Measurements from ENCODE around the gene ITPA. TPM values are rescaled to one million over a fixed set of nuclear protein-coding genes. Genes with fewer than 3 reads are reported as not detected.

Gene ITPA
- total RNA-seq, 5 donors from 2014 or later (not counting 1 experiment from before 2014, with no cell fraction given) = 41.6 to 67.6 (median 61.8) TPM

GRCh38 chr20:3240776-3241363 is 31.6 kb downstream of the ITPA start:
- Histone ChIP-seq H3K36me3 (ENCODE audit: control insufficient read depth in 2 of 2, extremely low read depth in 1 of 2, insufficient read depth in 1 of 2, low read length in 1 of 2) (no peaks in the 10 kb centered on the region), H3K27me3 (replicated peaks in 1 of 2; ENCODE audit: control insufficient read depth in 2 of 2, extremely low read depth in 1 of 2, insufficient read depth in 2 of 2, low read length in 1 of 2) (peaks cover 3 to 69% of the 10 kb centered on the region in 2 experiments), H3K4me3 (ENCODE audit: control insufficient read depth in 1 of 2, extremely low read depth in 1 of 2, low read length in 1 of 2) (no peak overlapping the region), H3K9me3 (no peaks in the 10 kb centered on the region), H3K4me1 (ENCODE audit: control insufficient read depth in 1 of 2, extremely low read depth in 1 of 2, insufficient read depth in 2 of 2, low read length in 2 of 2) (peaks cover 0 to 25% of the 10 kb centered on the region in 2 experiments), H3K27ac (ENCODE audit: low read length) (no peak overlapping the region)
- Mint-ChIP-seq H3K4me1 (peaks cover 7 to 13% (median 12%) of the 10 kb centered on the region in 3 donors), H3K9me3 (no peaks in the 10 kb centered on the region), H3K27me3 (peaks cover 35 to 45% of the 10 kb centered on the region in 2 donors), H3K4me3 (peak overlapping the region; percentile 48 to 95 (median 70)), H3K36me3 (no peaks in the 10 kb centered on the region), H3K27ac (no peak overlapping the region)
- ATAC-seq (replicated peaks in 1 of 4) (no peak), DNase-seq (no peak)
- ChIA-PET POLR2A (no interaction called here), CTCF (no interaction called here)
- 87% methylated on average over 13 of the region's 15 CpGs for WGBS (ENCODE audit: insufficient coverage)

- ChIA-PET POLR2A (no interaction called here), CTCF (no interaction called here)
- peaks cover 7 to 13% (median 10%) of the 10 kb centered on the region in 3 donors for H3K4me1 Mint-ChIP-seq
- H3K27me3 ChIP-seq (replicated peaks in 1 of 2; ENCODE audit: control insufficient read depth in 2 of 2, extremely low read depth in 1 of 2, insufficient read depth in 2 of 2, low read length in 1 of 2) = peaks cover 2 to 65% of the 10 kb centered on the region in 2 experiments
- peaks cover 26 to 36% of the 10 kb centered on the region in 2 donors for H3K27me3 Mint-ChIP-seq
- no peak for DNase-seq
- H3K4me3 ChIP-seq (ENCODE audit: control insufficient read depth in 1 of 2, extremely low read depth in 1 of 2, low read length in 1 of 2) = no peak overlapping the region
- H3K36me3 Mint-ChIP-seq = no peaks in the 10 kb centered on the region
- no peaks in the 10 kb centered on the region for H3K9me3 Mint-ChIP-seq
- WGBS (ENCODE audit: insufficient coverage) = 63% methylated on average over 3 of the region's 6 CpGs
- H3K27ac ChIP-seq (ENCODE audit: low read length) = no peak overlapping the region
- H3K4me1 ChIP-seq (ENCODE audit: control insufficient read depth in 1 of 2, extremely low read depth in 1 of 2, insufficient read depth in 2 of 2, low read length in 2 of 2) = peaks cover 0 to 24% of the 10 kb centered on the region in 2 experiments
- no peaks in the 10 kb centered on the region for H3K9me3 ChIP-seq
- no peaks in the 10 kb centered on the region for H3K36me3 ChIP-seq (ENCODE audit: control insufficient read depth in 2 of 2, extremely low read depth in 1 of 2, insufficient read depth in 1 of 2, low read length in 1 of 2)
- ATAC-seq (replicated peaks in 1 of 4) = no peak
- no peak overlapping the region for H3K27ac Mint-ChIP-seq
- no peak overlapping the region for H3K4me3 Mint-ChIP-seq
These were observed 32.9 kb downstream of the ITPA start for GRCh38 chr20:3242172-3242692.

- Mint-ChIP-seq H3K4me3 (no peak overlapping the region), H3K27ac (no peak overlapping the region), H3K4me1 (peaks cover 9 to 13% (median 9%) of the 10 kb centered on the region in 3 donors), H3K9me3 (no peaks in the 10 kb centered on the region), H3K27me3 (peaks cover 26 to 40% of the 10 kb centered on the region in 2 donors), H3K36me3 (no peaks in the 10 kb centered on the region)
- no peak overlapping the region for H3K4me3 ChIP-seq (ENCODE audit: control insufficient read depth in 1 of 2, extremely low read depth in 1 of 2, low read length in 1 of 2)
- H3K4me1 ChIP-seq (ENCODE audit: control insufficient read depth in 1 of 2, extremely low read depth in 1 of 2, insufficient read depth in 2 of 2, low read length in 2 of 2) = peaks cover 0 to 18% of the 10 kb centered on the region in 2 experiments
- no peaks in the 10 kb centered on the region for H3K9me3 ChIP-seq
- CTCF ChIA-PET = no interaction called here
- no peaks in the 10 kb centered on the region for H3K36me3 ChIP-seq (ENCODE audit: control insufficient read depth in 2 of 2, extremely low read depth in 1 of 2, insufficient read depth in 1 of 2, low read length in 1 of 2)
- ATAC-seq (replicated peaks in 1 of 4) = no peak
- POLR2A ChIA-PET = no interaction called here
- no peak overlapping the region for H3K27ac ChIP-seq (ENCODE audit: low read length)
- DNase-seq = no peak
- peaks cover 0 to 66% of the 10 kb centered on the region in 2 experiments for H3K27me3 ChIP-seq (replicated peaks in 1 of 2; ENCODE audit: control insufficient read depth in 2 of 2, extremely low read depth in 1 of 2, insufficient read depth in 2 of 2, low read length in 1 of 2)
- WGBS (ENCODE audit: insufficient coverage) = 89% methylated on average over 5 of the region's 11 CpGs
These were observed 34.5 kb downstream of the ITPA start for GRCh38 chr20:3243718-3244358.

- Mint-ChIP-seq H3K9me3 (no peaks in the 10 kb centered on the region), H3K27ac (no peak overlapping the region), H3K4me3 (no peak overlapping the region), H3K36me3 (no peaks in the 10 kb centered on the region), H3K27me3 (peaks cover 24 to 38% of the 10 kb centered on the region in 2 donors), H3K4me1 (peaks cover 8 to 11% (median 10%) of the 10 kb centered on the region in 3 donors)
- H3K9me3 ChIP-seq = no peaks in the 10 kb centered on the region
- peaks cover 0 to 65% of the 10 kb centered on the region in 2 experiments for H3K27me3 ChIP-seq (replicated peaks in 1 of 2; ENCODE audit: control insufficient read depth in 2 of 2, extremely low read depth in 1 of 2, insufficient read depth in 2 of 2, low read length in 1 of 2)
- ChIA-PET CTCF (no interaction called here), POLR2A (no interaction called here)
- no peak overlapping the region for H3K27ac ChIP-seq (ENCODE audit: low read length)
- WGBS (ENCODE audit: insufficient coverage) = no CpG with 5 or more reads among the region's 1 CpG
- DNase-seq = no peak
- H3K36me3 ChIP-seq (ENCODE audit: control insufficient read depth in 2 of 2, extremely low read depth in 1 of 2, insufficient read depth in 1 of 2, low read length in 1 of 2) = no peaks in the 10 kb centered on the region
- peaks cover 0 to 17% of the 10 kb centered on the region in 2 experiments for H3K4me1 ChIP-seq (ENCODE audit: control insufficient read depth in 1 of 2, extremely low read depth in 1 of 2, insufficient read depth in 2 of 2, low read length in 2 of 2)
- H3K4me3 ChIP-seq (ENCODE audit: control insufficient read depth in 1 of 2, extremely low read depth in 1 of 2, low read length in 1 of 2) = no peak overlapping the region
- ATAC-seq (replicated peaks in 1 of 4) = no peak
These were observed 35.3 kb downstream of the ITPA start for GRCh38 chr20:3244613-3245012.

- DNase-seq = no peak
- peaks cover 4 to 5% (median 5%) of the 10 kb centered on the region in 3 donors for H3K4me1 Mint-ChIP-seq
- no peak overlapping the region for H3K4me3 Mint-ChIP-seq
- H3K27ac Mint-ChIP-seq = no peak overlapping the region
- ChIA-PET CTCF (interaction anchor here in 1 of 2 donors (0.5 kb wide), 1 partner anchor 26 kb away, joined by 3 read pairs; no protein-coding TSS in a partner anchor), POLR2A (no interaction called here)
- no peaks in the 10 kb centered on the region for H3K36me3 Mint-ChIP-seq
- H3K9me3 ChIP-seq = no peaks in the 10 kb centered on the region
- no peaks in the 10 kb centered on the region for H3K9me3 Mint-ChIP-seq
- no peak overlapping the region for H3K4me3 ChIP-seq (ENCODE audit: control insufficient read depth in 1 of 2, extremely low read depth in 1 of 2, low read length in 1 of 2)
- H3K27ac ChIP-seq (ENCODE audit: low read length) = no peak overlapping the region
- peaks cover 0 to 65% of the 10 kb centered on the region in 2 experiments for H3K27me3 ChIP-seq (replicated peaks in 1 of 2; ENCODE audit: control insufficient read depth in 2 of 2, extremely low read depth in 1 of 2, insufficient read depth in 2 of 2, low read length in 1 of 2)
- H3K27me3 Mint-ChIP-seq = peaks cover 23 to 37% of the 10 kb centered on the region in 2 donors
- no CpG with 5 or more reads among the region's 2 CpGs for WGBS (ENCODE audit: insufficient coverage)
- H3K36me3 ChIP-seq (ENCODE audit: control insufficient read depth in 2 of 2, extremely low read depth in 1 of 2, insufficient read depth in 1 of 2, low read length in 1 of 2) = no peaks in the 10 kb centered on the region
- ATAC-seq (replicated peaks in 1 of 4) = no peak
- H3K4me1 ChIP-seq (ENCODE audit: control insufficient read depth in 1 of 2, extremely low read depth in 1 of 2, insufficient read depth in 2 of 2, low read length in 2 of 2) = peaks cover 0 to 11% of the 10 kb centered on the region in 2 experiments
These were observed 35.9 kb downstream of the ITPA start for GRCh38 chr20:3245156-3245555.

GRCh38 chr20:3245711-3246110 is 36.4 kb downstream of the ITPA start:
- no peak for DNase-seq
- H3K4me1 Mint-ChIP-seq = peaks cover 4 to 5% (median 5%) of the 10 kb centered on the region in 3 donors
- Histone ChIP-seq H3K36me3 (ENCODE audit: control insufficient read depth in 2 of 2, extremely low read depth in 1 of 2, insufficient read depth in 1 of 2, low read length in 1 of 2) (no peaks in the 10 kb centered on the region), H3K27ac (ENCODE audit: low read length) (no peak overlapping the region), H3K9me3 (no peaks in the 10 kb centered on the region), H3K4me3 (ENCODE audit: control insufficient read depth in 1 of 2, extremely low read depth in 1 of 2, low read length in 1 of 2) (no peak overlapping the region), H3K27me3 (replicated peaks in 1 of 2; ENCODE audit: control insufficient read depth in 2 of 2, extremely low read depth in 1 of 2, insufficient read depth in 2 of 2, low read length in 1 of 2) (peaks cover 0 to 63% of the 10 kb centered on the region in 2 experiments), H3K4me1 (ENCODE audit: control insufficient read depth in 1 of 2, extremely low read depth in 1 of 2, insufficient read depth in 2 of 2, low read length in 2 of 2) (peaks cover 0 to 11% of the 10 kb centered on the region in 2 experiments)
- ATAC-seq (replicated peaks in 1 of 4) = no peak
- no CpG with 5 or more reads among the region's 4 CpGs for WGBS (ENCODE audit: insufficient coverage)
- no peak overlapping the region for H3K4me3 Mint-ChIP-seq
- H3K27ac Mint-ChIP-seq = no peak overlapping the region
- ChIA-PET CTCF (interaction anchor here in 1 of 2 donors (0.5 kb wide), 1 partner anchor 27 kb away, joined by 3 read pairs; no protein-coding TSS in a partner anchor), POLR2A (no interaction called here)
- H3K36me3 Mint-ChIP-seq = no peaks in the 10 kb centered on the region
- no peaks in the 10 kb centered on the region for H3K9me3 Mint-ChIP-seq
- peaks cover 26 to 40% of the 10 kb centered on the region in 2 donors for H3K27me3 Mint-ChIP-seq
